Neutrophil (primary cell): ENCODE results near the gene PNLIPRP1.

ENCODE experiments used
- H3K27ac ChIP-seq: fragments of 200-600 bp; sonication (generic); 2 replicates; pipeline ENCODE4 v1.5.1; 2016; ENCODE audit warnings: mild to moderate bottlenecking, moderate library complexity
- H3K27me3 ChIP-seq: fragments of 200-600 bp; sonication (generic); 2 replicates; pipeline ENCODE4 v1.6.0; 2016; ENCODE audit warnings: mild to moderate bottlenecking
- H3K36me3 ChIP-seq: fragments of 200-600 bp; sonication (generic); 2 replicates; pipeline ENCODE4 v1.5.1; 2017
- H3K4me1 ChIP-seq, 2 experiments: fragments of 200-600 bp in 1 of 2; sonication (generic) in 1 of 2; 1 replicate in 1 of 2; 2 replicates in 1 of 2; pipeline versions ENCODE4 v1.5.1 to v1.6.1; 2013 to 2016; ENCODE audit warnings: low read depth in 1 of 2, low read length in 1 of 2, mild to moderate bottlenecking in 1 of 2, moderate library complexity in 1 of 2; ENCODE audit not compliant: control insufficient read depth in 1 of 2, insufficient read depth in 1 of 2
- H3K4me3 ChIP-seq, 2 experiments: fragments of 200-600 bp in 1 of 2; sonication (generic) in 1 of 2; 1 replicate in 1 of 2; 2 replicates in 1 of 2; pipeline ENCODE4 v1.5.1; 2013 to 2016; ENCODE audit warnings: low read depth in 1 of 2, low read length in 1 of 2, mild to moderate bottlenecking in 1 of 2, moderate library complexity in 1 of 2
- H3K9me3 ChIP-seq: fragments of 200-600 bp; sonication (generic); 2 replicates; pipeline ENCODE4 v1.5.1; 2016
- CTCF ChIP-seq: fragments of 200-600 bp; sonication (generic); IDR thresholded peaks from 2 replicates; pipeline ENCODE4 v1.5.1; 2016; ENCODE audit warnings: antibody characterized with exemption

Gene PNLIPRP1

GRCh38 chr10:116656044-116656443, 65.3 kb downstream of the PNLIPRP1 start:
- Histone ChIP-seq H3K4me3 (no peak overlapping the region), H3K9me3 (no peaks in the 10 kb centered on the region), H3K36me3 (no peaks in the 10 kb centered on the region), H3K27me3 (no peaks in the 10 kb centered on the region), H3K27ac (no peak overlapping the region), H3K4me1 (no peaks in the 10 kb centered on the region)
- no peak for TF ChIP-seq CTCF

- TF ChIP-seq CTCF: no peak
- H3K4me3 ChIP-seq: no peak overlapping the region
Measured at GRCh38 chr10:116657863-116658551, 67.2 kb downstream of the PNLIPRP1 start.

More at GRCh38 chr10:116657863-116658551, 67.2 kb downstream of the PNLIPRP1 start:
- H3K36me3 ChIP-seq: no peaks in the 10 kb centered on the region
- no peak overlapping the region for H3K27ac ChIP-seq
- no peaks in the 10 kb centered on the region for H3K9me3 ChIP-seq
- H3K4me1 ChIP-seq: no peaks in the 10 kb centered on the region
- no peaks in the 10 kb centered on the region for H3K27me3 ChIP-seq
